Smooth muscle cell (in vitro differentiated cells): Measurements from ENCODE around the gene LANCL3. TPM values are rescaled to one million over a fixed set of nuclear protein-coding genes. Genes with fewer than 3 reads are reported as not detected.
"Not testable (repeated sequence)": the region's sequence is repeated elsewhere in the genome, so short reads cannot be mapped to it uniquely, and the experiment has no call there.

Source experiments
- DNase-seq: peaks from one replicate; lab custom pipeline; 2025; ENCODE audit not compliant: unreplicated experiment; lab: John Stamatoyannopoulos, UW
- H2AFZ ChIP-seq: fragments of 200-600 bp; sonication (generic); 2 replicates; pipeline ENCODE4 v1.6.0; 2016; ENCODE audit warnings: antibody characterized with exemption, low read depth, mild to moderate bottlenecking
- H3F3A ChIP-seq: fragments of 200-600 bp; sonication (generic); 2 replicates; pipeline ENCODE4 v1.6.0; 2017; ENCODE audit warnings: antibody characterized with exemption, low read depth
- H3K27ac ChIP-seq: fragments of 200-600 bp; sonication (generic); 2 replicates; pipeline ENCODE4 v1.5.1; 2016; ENCODE audit warnings: low read depth, mild to moderate bottlenecking
- H3K27me3 ChIP-seq: fragments of 200-600 bp; sonication (generic); 2 replicates; pipeline ENCODE4 v1.6.1; 2016; ENCODE audit warnings: low read depth, mild to moderate bottlenecking
- H3K36me3 ChIP-seq: fragments of 200-600 bp; sonication (generic); 2 replicates; pipeline ENCODE4 v1.5.1; 2016; ENCODE audit warnings: low read depth
- H3K4me1 ChIP-seq: fragments of 200-600 bp; sonication (generic); 2 replicates; pipeline ENCODE4 v1.5.1; 2016; ENCODE audit warnings: low read depth
- H3K4me2 ChIP-seq: fragments of 200-600 bp; sonication (generic); 2 replicates; pipeline ENCODE4 v1.6.0; 2016; ENCODE audit warnings: mild to moderate bottlenecking
- H3K4me3 ChIP-seq: fragments of 200-600 bp; sonication (generic); 2 replicates; pipeline ENCODE4 v1.5.1; 2016; ENCODE audit warnings: mild to moderate bottlenecking
- H3K79me2 ChIP-seq: fragments of 200-600 bp; sonication (generic); 2 replicates; pipeline ENCODE4 v1.6.0; 2016; ENCODE audit warnings: low read depth, mild to moderate bottlenecking
- H3K9ac ChIP-seq: fragments of 200-600 bp; sonication (generic); 2 replicates; pipeline ENCODE4 v1.6.0; 2016; ENCODE audit warnings: low read depth
- H3K9me3 ChIP-seq: fragments of 200-600 bp; sonication (generic); replicated peaks from 2 replicates; pipeline ENCODE4 v1.5.1; 2016; ENCODE audit warnings: low read depth
- H4K20me1 ChIP-seq: fragments of 200-600 bp; sonication (generic); 2 replicates; pipeline ENCODE4 v1.6.0; 2016; ENCODE audit warnings: low read depth
- WGBS: methylation state at CpG from one replicate; pipeline ENCODE4 v1.1.7; 2016; ENCODE audit warnings: low lambda C conversion rate; 5-methylcytosine and 5-hydroxymethylcytosine counted together
- polyA plus RNA-seq: library from polyadenylated mRNA; unstranded; fragments of >200 nt; fragmentation: Nextera tagmentation; extraction: Ambion mirVana; gene quantifications from 2 replicates; pipeline ENCODE4 v1.2.1, GENCODE V29; 2016
- total RNA-seq: library from RNA; depleted of rRNA; stranded (reverse); fragments of >200 nt; gene quantifications from 2 replicates; pipeline ENCODE4 v1.2.3, GENCODE V29; 2014
- TF ChIP-seq, protein P1 (sequence below): fragments of 200-600 bp; sonication (generic); IDR thresholded peaks from 2 replicates; pipeline ENCODE4 v1.5.1; 2017; ENCODE audit warnings: borderline replicate concordance, mild to moderate bottlenecking, antibody characterized with exemption; ENCODE audit not compliant: insufficient read depth, poor library complexity, severe bottlenecking

The LANCL3 gene
- total and polyA plus RNA-seq, 2 experiments from 2014 or later = 0.18 to 0.54 TPM

DNA sequence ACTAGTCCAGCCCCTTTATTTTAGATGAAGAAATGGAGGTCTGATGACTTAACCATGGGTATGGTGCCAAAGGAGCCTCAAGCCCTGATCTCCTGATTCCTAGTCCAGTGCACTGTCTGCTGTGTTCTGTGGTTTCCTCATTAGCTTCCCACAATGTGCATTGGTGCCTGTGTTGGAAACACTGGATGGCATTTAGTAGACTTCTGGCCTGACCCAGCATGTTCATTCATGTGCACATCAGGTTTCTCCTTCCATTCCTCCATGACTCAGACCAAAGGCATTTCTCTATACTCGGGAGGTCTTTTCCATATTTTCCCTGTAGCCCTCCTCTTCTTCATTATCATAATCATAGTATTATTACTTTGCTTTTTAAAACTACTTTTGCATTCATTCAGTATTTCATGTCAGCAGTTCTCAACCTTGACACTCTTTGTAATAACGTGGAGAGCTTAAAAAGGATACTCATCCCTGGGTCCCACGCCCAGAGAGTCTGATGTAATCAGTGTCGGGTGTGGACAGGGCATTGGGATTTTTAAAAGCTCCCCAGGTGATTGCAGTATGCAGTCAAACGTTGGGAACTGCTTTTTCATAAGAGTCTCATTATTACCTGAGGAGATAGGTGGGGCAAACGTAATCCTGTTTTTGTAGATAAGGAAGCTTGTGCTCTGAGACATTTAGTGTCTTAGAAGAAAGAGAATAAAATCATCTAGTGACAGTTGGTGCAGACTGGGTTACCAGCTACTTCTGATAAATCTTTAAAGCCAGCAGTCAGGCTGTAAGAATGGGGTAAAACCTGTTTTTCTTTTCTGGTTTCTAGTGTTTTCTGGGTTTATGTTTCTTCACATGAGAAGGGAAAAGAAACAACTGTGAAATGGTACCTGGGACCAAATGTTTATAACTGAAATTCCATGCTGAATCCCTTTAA, 73.2 kb downstream of the LANCL3 start:
- no peaks in the 10 kb centered on the region for H3K4me1 ChIP-seq
- TF ChIP-seq, protein P1, sequence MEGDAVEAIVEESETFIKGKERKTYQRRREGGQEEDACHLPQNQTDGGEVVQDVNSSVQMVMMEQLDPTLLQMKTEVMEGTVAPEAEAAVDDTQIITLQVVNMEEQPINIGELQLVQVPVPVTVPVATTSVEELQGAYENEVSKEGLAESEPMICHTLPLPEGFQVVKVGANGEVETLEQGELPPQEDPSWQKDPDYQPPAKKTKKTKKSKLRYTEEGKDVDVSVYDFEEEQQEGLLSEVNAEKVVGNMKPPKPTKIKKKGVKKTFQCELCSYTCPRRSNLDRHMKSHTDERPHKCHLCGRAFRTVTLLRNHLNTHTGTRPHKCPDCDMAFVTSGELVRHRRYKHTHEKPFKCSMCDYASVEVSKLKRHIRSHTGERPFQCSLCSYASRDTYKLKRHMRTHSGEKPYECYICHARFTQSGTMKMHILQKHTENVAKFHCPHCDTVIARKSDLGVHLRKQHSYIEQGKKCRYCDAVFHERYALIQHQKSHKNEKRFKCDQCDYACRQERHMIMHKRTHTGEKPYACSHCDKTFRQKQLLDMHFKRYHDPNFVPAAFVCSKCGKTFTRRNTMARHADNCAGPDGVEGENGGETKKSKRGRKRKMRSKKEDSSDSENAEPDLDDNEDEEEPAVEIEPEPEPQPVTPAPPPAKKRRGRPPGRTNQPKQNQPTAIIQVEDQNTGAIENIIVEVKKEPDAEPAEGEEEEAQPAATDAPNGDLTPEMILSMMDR = no peak
- no peaks in the 10 kb centered on the region for H3K27me3 ChIP-seq
- H3K9me3 ChIP-seq = no peaks in the 10 kb centered on the region
- DNase-seq = no peak
- no peak overlapping the region for H3K9ac ChIP-seq
- no peak overlapping the region for H3K4me2 ChIP-seq
- 44% methylated on average over 6 of the region's 6 CpGs for WGBS
- no peaks in the 10 kb centered on the region for H3F3A ChIP-seq
- no peak overlapping the region for H2AFZ ChIP-seq
- no peaks in the 10 kb centered on the region for H3K79me2 ChIP-seq
- peak overlapping the region; percentile 51 for H3K27ac ChIP-seq
- no peaks in the 10 kb centered on the region for H3K36me3 ChIP-seq
- no peaks in the 10 kb centered on the region for H4K20me1 ChIP-seq
- H3K4me3 ChIP-seq = no peak overlapping the region

DNA sequence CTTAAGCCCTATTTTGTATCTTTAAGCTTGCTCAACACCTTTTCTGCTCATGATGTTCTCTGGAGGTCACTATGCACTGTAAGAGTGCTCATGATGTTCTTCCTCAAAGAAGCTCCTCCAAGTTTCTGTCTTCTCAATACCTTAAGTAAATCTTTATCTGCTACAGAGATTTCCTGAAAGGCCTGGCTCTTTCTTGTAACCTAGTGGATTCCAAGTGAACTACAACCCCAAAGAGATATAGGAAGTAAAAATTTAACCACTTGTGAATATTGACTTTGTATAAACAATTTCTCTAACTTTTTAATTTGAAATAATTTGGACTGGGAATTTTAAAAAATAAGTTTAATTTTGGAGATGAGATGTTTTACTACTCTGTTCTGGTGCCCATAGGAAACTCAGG, 74.8 kb downstream of the LANCL3 start:
- no peaks in the 10 kb centered on the region for H3K4me1 ChIP-seq

DNA sequence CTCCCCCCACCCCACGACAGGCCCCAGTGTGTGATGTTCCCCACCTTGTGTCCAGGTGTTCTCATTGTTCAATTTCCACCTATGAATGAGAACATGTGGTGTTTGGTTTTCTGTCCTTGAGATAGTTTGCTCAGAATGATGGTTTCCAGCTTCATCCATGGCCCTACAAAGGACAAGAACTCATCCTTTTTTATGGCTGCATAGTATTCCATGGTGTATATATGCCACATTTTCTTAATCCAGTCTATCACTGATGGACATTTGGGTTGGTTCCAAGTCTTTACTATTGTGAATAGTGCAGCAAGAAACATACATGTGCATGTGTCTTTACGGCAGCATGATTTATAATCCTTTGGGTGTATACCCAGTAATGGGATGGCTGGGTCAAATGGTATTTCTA, 79.4 kb downstream of the LANCL3 start:
- H3K9ac ChIP-seq, H3F3A ChIP-seq, H3K4me1 ChIP-seq, H3K27ac ChIP-seq, H3K79me2 ChIP-seq, H3K4me2 ChIP-seq, H4K20me1 ChIP-seq, H3K4me3 ChIP-seq, H3K36me3 ChIP-seq, H3K27me3 ChIP-seq, H3K9me3 ChIP-seq, H2AFZ ChIP-seq, DNase-seq: not testable (repeated sequence)
- WGBS = 79% methylated on average over 2 of the region's 2 CpGs

More for the DNA sequence above, 74.8 kb downstream of the LANCL3 start:
- H4K20me1 ChIP-seq = no peaks in the 10 kb centered on the region
- H3K9ac ChIP-seq = no peak overlapping the region
- TF ChIP-seq, protein P1 = no peak
- no peaks in the 10 kb centered on the region for H3K9me3 ChIP-seq
- no peaks in the 10 kb centered on the region for H3K27me3 ChIP-seq
- H2AFZ ChIP-seq = no peak overlapping the region
- no peaks in the 10 kb centered on the region for H3K79me2 ChIP-seq
- H3F3A ChIP-seq = no peaks in the 10 kb centered on the region
- no peak for DNase-seq
- H3K4me2 ChIP-seq = no peak overlapping the region
- H3K27ac ChIP-seq = no peak overlapping the region
- no peak overlapping the region for H3K4me3 ChIP-seq
- H3K36me3 ChIP-seq = no peaks in the 10 kb centered on the region

DNA sequence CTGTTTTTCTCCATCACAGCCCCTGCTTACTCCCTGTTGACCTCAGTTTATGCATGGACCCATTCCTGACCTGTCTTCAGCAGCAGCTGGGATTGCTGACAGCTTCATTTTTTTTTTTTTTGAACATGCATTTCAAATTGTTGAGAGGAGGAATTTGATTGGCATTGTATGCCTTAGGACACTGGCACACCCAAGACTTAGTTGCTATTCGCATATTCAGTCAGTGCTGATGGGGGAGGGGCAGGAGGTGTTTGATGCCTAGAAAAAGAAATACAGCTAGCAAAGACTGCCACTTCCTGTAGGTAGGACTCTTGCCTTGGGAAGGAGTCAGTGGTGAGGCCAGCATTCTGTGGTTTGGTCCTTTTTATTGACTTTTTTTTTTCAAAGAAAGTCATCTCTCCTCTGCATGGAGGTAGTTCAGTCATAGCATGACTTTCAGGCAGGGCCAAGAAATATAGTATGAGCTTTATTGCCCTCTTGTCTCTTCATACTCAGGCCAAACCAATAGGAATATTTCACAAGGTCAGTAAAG, 80.5 kb downstream of the LANCL3 start:
- Histone ChIP-seq H4K20me1 (no peaks in the 10 kb centered on the region), H3K79me2 (no peaks in the 10 kb centered on the region), H3K27ac (no peak overlapping the region), H3K4me1 (no peaks in the 10 kb centered on the region), H3F3A (no peaks in the 10 kb centered on the region), H3K36me3 (no peaks in the 10 kb centered on the region), H2AFZ (no peak overlapping the region), H3K27me3 (no peaks in the 10 kb centered on the region), H3K4me2 (no peak overlapping the region), H3K9me3 (no peaks in the 10 kb centered on the region), H3K9ac (no peak overlapping the region), H3K4me3 (no peak overlapping the region)
- 80% methylated on average over 1 of the region's 1 CpG for WGBS
- no peak for DNase-seq
- TF ChIP-seq, protein P1 = no peak
